ENCODE results near the gene ALKBH8.
"Not testable (repeated sequence)": the region's sequence is repeated elsewhere in the genome, so short reads cannot be mapped to it uniquely, and the experiment has no call there.

The ALKBH8 gene

GRCh38 chr11:107565219-107565937, at the start of gene ALKBH8:
Gene ALKBH8 (minus strand): TSS chr11:107565735. CDS start chr11:107560893, 4,842 bp downstream.
- DNase-seq, result peak; percentile 45

GRCh38 chr11:107612445-107612844, 46.9 kb upstream of the ALKBH8 start:
- DNase-seq, result no peak

GRCh38 chr11:107609400-107610218, 44.1 kb upstream of the ALKBH8 start:
- no peak for DNase-seq

GRCh38 chr11:107608809-107609208, 43.3 kb upstream of the ALKBH8 start:
- no peak for DNase-seq

GRCh38 chr11:107606141-107606540, 40.6 kb upstream of the ALKBH8 start:
- DNase-seq, result no peak

GRCh38 chr11:107605061-107606006, 39.8 kb upstream of the ALKBH8 start:
- no peak for DNase-seq

- DNase-seq, result no peak
Observed at GRCh38 chr11:107598225-107599139, 32.9 kb upstream of the ALKBH8 start.

- no peak for DNase-seq
Observed at GRCh38 chr11:107594736-107595135, 29.2 kb upstream of the ALKBH8 start.

- no peak for DNase-seq
Observed at GRCh38 chr11:107593951-107594350, 28.4 kb upstream of the ALKBH8 start.

GRCh38 chr11:107592813-107593212, 27.3 kb upstream of the ALKBH8 start:
- DNase-seq, result no peak

- DNase-seq, result no peak
Observed at GRCh38 chr11:107592231-107592590, 26.7 kb upstream of the ALKBH8 start.

GRCh38 chr11:107591378-107592230, 26.1 kb upstream of the ALKBH8 start:
- no peak for DNase-seq

- no peak for DNase-seq
Observed at GRCh38 chr11:107590460-107591377, 25.2 kb upstream of the ALKBH8 start, which contains the start of gene ELMOD1. Gene ELMOD1 (plus strand): TSS chr11:107591147. CDS start chr11:107618190, 27,043 bp downstream.

- no peak for DNase-seq
Observed at GRCh38 chr11:107587306-107587979, 21.9 kb upstream of the ALKBH8 start.

- DNase-seq, result no peak
Observed at GRCh38 chr11:107583629-107584195, 18.2 kb upstream of the ALKBH8 start.

GRCh38 chr11:107581147-107581546, 15.6 kb upstream of the ALKBH8 start:
- no peak for DNase-seq

GRCh38 chr11:107579169-107579568, 13.6 kb upstream of the ALKBH8 start:
- DNase-seq, result not testable (repeated sequence)

- DNase-seq, result no peak
Observed at GRCh38 chr11:107577346-107577711, 11.8 kb upstream of the ALKBH8 start.

All from SHP77 treated with DMSO at 0.1 percent for 48 hours (cell line).